OCI-LY1 (cell line): ENCODE results near the gene CAT.

ENCODE experiments used
- H2AFZ ChIP-seq: fragments of 200-600 bp; sonication (generic), shearing (Covaris generic); 2 replicates; pipeline ENCODE4 v1.6.0; 2014; ENCODE audit warnings: antibody characterized with exemption, mild to moderate bottlenecking, low read length
- H3F3A ChIP-seq: fragments of 200-600 bp; sonication (generic), shearing (Covaris generic); 2 replicates; pipeline ENCODE4 v1.6.0; 2014; ENCODE audit warnings: mild to moderate bottlenecking, antibody characterized with exemption, low read length, moderate library complexity; ENCODE audit not compliant: insufficient read depth
- H3K27ac ChIP-seq: fragments of 200-600 bp; sonication (generic); 2 replicates; pipeline ENCODE4 v1.5.1; 2014; ENCODE audit warnings: low read length, mixed run types, mild to moderate bottlenecking, low read depth; ENCODE audit not compliant: poor library complexity, severe bottlenecking
- H3K27me3 ChIP-seq: fragments of 200-600 bp; sonication (generic); 2 replicates; pipeline ENCODE4 v1.6.0; 2014; ENCODE audit warnings: antibody characterized with exemption, mild to moderate bottlenecking, low read length, moderate library complexity; ENCODE audit not compliant: insufficient read depth
- H3K36me3 ChIP-seq: fragments of 200-600 bp; sonication (generic); 2 replicates; pipeline ENCODE4 v1.6.1; 2014; ENCODE audit warnings: mild to moderate bottlenecking, antibody characterized with exemption, low read length, moderate library complexity, mixed read lengths; ENCODE audit not compliant: insufficient read depth
- H3K4me1 ChIP-seq: fragments of 200-600 bp; sonication (generic); 2 replicates; pipeline ENCODE4 v1.5.1; 2014; ENCODE audit warnings: mild to moderate bottlenecking, low read length, moderate library complexity; ENCODE audit not compliant: insufficient read depth, severe bottlenecking
- H3K4me2 ChIP-seq: fragments of 200-600 bp; sonication (generic), shearing (Covaris generic); 2 replicates; pipeline ENCODE4 v1.6.1; 2014; ENCODE audit warnings: low read length
- H3K4me3 ChIP-seq: fragments of 200-600 bp; sonication (generic); 2 replicates; pipeline ENCODE4 v1.5.1; 2014; ENCODE audit warnings: low read length, low read depth, mild to moderate bottlenecking, mixed read lengths; ENCODE audit not compliant: poor library complexity, severe bottlenecking
- H3K79me2 ChIP-seq: fragments of 200-600 bp; shearing (Covaris generic); 2 replicates; pipeline ENCODE4 v1.6.1; 2016; ENCODE audit warnings: mixed run types, low read length, mixed read lengths; ENCODE audit not compliant: insufficient read depth
- H3K9ac ChIP-seq: fragments of 200-600 bp; sonication (generic), shearing (Covaris generic); 2 replicates; pipeline ENCODE4 v1.6.1; 2014; ENCODE audit warnings: mild to moderate bottlenecking, low read length, mixed read lengths
- H3K9me2 ChIP-seq: fragments of 200-600 bp; sonication (generic), shearing (Covaris generic); 2 replicates; pipeline ENCODE4 v1.6.1; 2014; ENCODE audit warnings: low read depth, mild to moderate bottlenecking, low read length, mixed read lengths
- H3K9me3 ChIP-seq: fragments of 200-600 bp; shearing (Covaris generic); 2 replicates; pipeline ENCODE4 v1.6.1; 2014; ENCODE audit warnings: low read length, mixed read lengths
- H4K20me1 ChIP-seq: fragments of 200-600 bp; sonication (generic), shearing (Covaris generic); 2 replicates; pipeline ENCODE4 v1.6.0; 2016; ENCODE audit warnings: mild to moderate bottlenecking, low read length; ENCODE audit not compliant: insufficient read depth
- EZH2 ChIP-seq: fragments of 200-600 bp; sonication (generic), shearing (Covaris generic); IDR thresholded peaks from 2 replicates; pipeline ENCODE4 v1.8.0; 2017; ENCODE audit warnings: borderline replicate concordance, mixed run types, mild to moderate bottlenecking, antibody characterized with exemption, low read length, moderate library complexity, mixed read lengths
- TF ChIP-seq, protein P1 (sequence below): fragments of 200-600 bp; sonication (generic), shearing (Covaris generic); IDR thresholded peaks from 2 replicates; pipeline ENCODE4 v1.5.1; 2017; ENCODE audit warnings: mild to moderate bottlenecking, antibody characterized with exemption, low read length, moderate library complexity, mixed read lengths

The CAT gene

DNA sequence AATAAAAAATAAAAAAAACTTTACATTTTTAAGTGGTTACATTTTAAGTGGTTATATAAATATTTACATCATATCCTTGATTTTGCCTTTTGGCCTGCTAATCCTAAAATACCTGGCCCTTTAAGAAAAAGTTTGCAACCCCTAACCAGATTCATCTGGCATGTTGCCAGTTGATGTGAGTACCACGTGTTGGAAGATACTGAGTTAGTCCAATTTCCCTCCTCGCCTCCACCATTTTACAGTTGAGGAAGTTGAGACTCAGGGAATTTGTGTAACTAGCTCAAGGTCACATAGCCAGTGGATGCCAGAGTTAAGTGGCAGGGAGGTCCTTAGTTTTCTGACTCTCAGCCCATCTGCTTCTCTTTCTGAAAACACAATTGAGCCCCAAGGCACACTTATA is 69.8 kb downstream of the CAT start:
- Histone ChIP-seq H3K4me3 (no peak overlapping the region), H3K36me3 (no peaks in the 10 kb centered on the region), H2AFZ (no peak overlapping the region)

GRCh38 chr11:34509336-34509876 is 70.7 kb downstream of the CAT start:
- H3K4me2 ChIP-seq = no peak overlapping the region
- TF ChIP-seq EZH2 = no peak
- TF ChIP-seq, protein P1, sequence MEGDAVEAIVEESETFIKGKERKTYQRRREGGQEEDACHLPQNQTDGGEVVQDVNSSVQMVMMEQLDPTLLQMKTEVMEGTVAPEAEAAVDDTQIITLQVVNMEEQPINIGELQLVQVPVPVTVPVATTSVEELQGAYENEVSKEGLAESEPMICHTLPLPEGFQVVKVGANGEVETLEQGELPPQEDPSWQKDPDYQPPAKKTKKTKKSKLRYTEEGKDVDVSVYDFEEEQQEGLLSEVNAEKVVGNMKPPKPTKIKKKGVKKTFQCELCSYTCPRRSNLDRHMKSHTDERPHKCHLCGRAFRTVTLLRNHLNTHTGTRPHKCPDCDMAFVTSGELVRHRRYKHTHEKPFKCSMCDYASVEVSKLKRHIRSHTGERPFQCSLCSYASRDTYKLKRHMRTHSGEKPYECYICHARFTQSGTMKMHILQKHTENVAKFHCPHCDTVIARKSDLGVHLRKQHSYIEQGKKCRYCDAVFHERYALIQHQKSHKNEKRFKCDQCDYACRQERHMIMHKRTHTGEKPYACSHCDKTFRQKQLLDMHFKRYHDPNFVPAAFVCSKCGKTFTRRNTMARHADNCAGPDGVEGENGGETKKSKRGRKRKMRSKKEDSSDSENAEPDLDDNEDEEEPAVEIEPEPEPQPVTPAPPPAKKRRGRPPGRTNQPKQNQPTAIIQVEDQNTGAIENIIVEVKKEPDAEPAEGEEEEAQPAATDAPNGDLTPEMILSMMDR = no peak
- H3K27ac ChIP-seq = no peak overlapping the region
- no peak overlapping the region for H3K9ac ChIP-seq
- H3K9me2 ChIP-seq = no peaks in the 10 kb centered on the region
- H4K20me1 ChIP-seq = no peaks in the 10 kb centered on the region
- no peaks in the 10 kb centered on the region for H3K27me3 ChIP-seq
- H3K4me3 ChIP-seq = no peak overlapping the region
- H3K9me3 ChIP-seq = no peaks in the 10 kb centered on the region
- H2AFZ ChIP-seq = no peak overlapping the region
- no peaks in the 10 kb centered on the region for H3K4me1 ChIP-seq
- no peaks in the 10 kb centered on the region for H3F3A ChIP-seq
- no peaks in the 10 kb centered on the region for H3K36me3 ChIP-seq
- H3K79me2 ChIP-seq = no peaks in the 10 kb centered on the region

More for the DNA sequence above, 69.8 kb downstream of the CAT start:
- Histone ChIP-seq H3K27me3 (no peaks in the 10 kb centered on the region), H3K27ac (no peak overlapping the region), H3K9me2 (no peaks in the 10 kb centered on the region), H3K4me2 (no peak overlapping the region), H3K4me1 (no peaks in the 10 kb centered on the region), H3K79me2 (no peaks in the 10 kb centered on the region), H3F3A (no peaks in the 10 kb centered on the region), H3K9me3 (no peaks in the 10 kb centered on the region), H4K20me1 (no peaks in the 10 kb centered on the region), H3K9ac (no peak overlapping the region)
- no peak for TF ChIP-seq EZH2
- TF ChIP-seq, protein P1 = no peak

GRCh38 chr11:34510218-34510617 is 71.5 kb downstream of the CAT start:
- no peaks in the 10 kb centered on the region for H3K9me3 ChIP-seq
- no peaks in the 10 kb centered on the region for H3K27me3 ChIP-seq
- no peak for TF ChIP-seq EZH2
- TF ChIP-seq, protein P1 = no peak

More at GRCh38 chr11:34510218-34510617, 71.5 kb downstream of the CAT start:
- Histone ChIP-seq H3K9ac (no peak overlapping the region), H3K27ac (no peak overlapping the region), H3K4me1 (no peaks in the 10 kb centered on the region), H3K79me2 (no peaks in the 10 kb centered on the region), H3K9me2 (no peaks in the 10 kb centered on the region), H3K36me3 (no peaks in the 10 kb centered on the region), H3K4me3 (no peak overlapping the region), H3F3A (no peaks in the 10 kb centered on the region), H3K4me2 (no peak overlapping the region), H4K20me1 (no peaks in the 10 kb centered on the region), H2AFZ (no peak overlapping the region)
